Dermis microvascular lymphatic vessel endothelial cell (primary cell): ENCODE results near the gene IL17A. TPM values are rescaled to one million over a fixed set of nuclear protein-coding genes. Genes with fewer than 3 reads are reported as not detected.
A peak's percentile ranks its signal among the peaks of the same experiment; 100 is the strongest.

Experiments used
- DNase-seq, 2 donors: peaks; one replicate each; pipeline versions ENCODE4 v3.0.0 to v3.0.0-alpha.2; 2010; ENCODE audit warnings: low read depth in 2 of 2
- total RNA-seq: library from RNA; depleted of rRNA; stranded (reverse); fragments of >200 nt; gene quantifications from 2 replicates; pipeline ENCODE4 v1.2.1, GENCODE V29; 2014

IL17A gene
- not detected in 2 replicates for total RNA-seq

GRCh38 chr6:52186075-52186474, at the start of gene IL17A:
Gene IL17A (plus strand): TSS chr6:52186375. CDS start chr6:52186432, 57 bp downstream.
- DNase-seq: no peak

GRCh38 chr6:52136934-52137467, 49.2 kb upstream of the IL17A start:
- no peak for DNase-seq

GRCh38 chr6:52138284-52138683, 47.9 kb upstream of the IL17A start:
- no peak for DNase-seq

GRCh38 chr6:52139985-52140680, 46.0 kb upstream of the IL17A start:
- no peak for DNase-seq

- no peak for DNase-seq
These were observed 44.6 kb upstream of the IL17A start for GRCh38 chr6:52141596-52141995.

- DNase-seq: no peak
These were observed 43.6 kb upstream of the IL17A start for GRCh38 chr6:52142556-52142955.

GRCh38 chr6:52143551-52143950, 42.6 kb upstream of the IL17A start:
- DNase-seq: no peak

GRCh38 chr6:52144196-52145076, 41.7 kb upstream of the IL17A start:
- no peak for DNase-seq

GRCh38 chr6:52146851-52147445, 39.2 kb upstream of the IL17A start:
- DNase-seq: no peak

GRCh38 chr6:52149076-52149475, 37.1 kb upstream of the IL17A start:
- DNase-seq: no peak

GRCh38 chr6:52149949-52150348, 36.2 kb upstream of the IL17A start:
- no peak for DNase-seq

- DNase-seq: no peak
These were observed 34.1 kb upstream of the IL17A start for GRCh38 chr6:52152070-52152423.

GRCh38 chr6:52152711-52153160, 33.4 kb upstream of the IL17A start:
- no peak for DNase-seq

- no peak for DNase-seq
These were observed 31.8 kb upstream of the IL17A start for GRCh38 chr6:52154381-52154780.

- peak; percentile 4 to 69 for DNase-seq
These were observed 30.2 kb upstream of the IL17A start for GRCh38 chr6:52155791-52156576.

- DNase-seq: peak in 1 of 2 donors; percentile 57
These were observed 28.8 kb upstream of the IL17A start for GRCh38 chr6:52157301-52157941.

- no peak for DNase-seq
These were observed 25.6 kb upstream of the IL17A start for GRCh38 chr6:52160472-52161104.

- no peak for DNase-seq
These were observed 24.3 kb upstream of the IL17A start for GRCh38 chr6:52161689-52162438.
